Forelimb muscle (tissue), 1 donor: Measurements from ENCODE around the gene GIMAP2. TPM values are rescaled to one million over a fixed set of nuclear protein-coding genes. Genes with fewer than 3 reads are reported as not detected.

Source experiments
- DNase-seq: peaks from one replicate; pipeline ENCODE4 v3.0.0-alpha.2; 2013; ENCODE audit warnings: low read depth
- polyA plus RNA-seq: library from polyadenylated mRNA; unstranded; fragments of 120-200 nt; gene quantifications from one replicate; pipeline ENCODE4 v1.2.1, GENCODE V29; 2013; ENCODE audit not compliant: insufficient read length

GIMAP2 gene
- polyA plus RNA-seq, 1 donor, result 5.4 TPM

GRCh38 chr7:150733482-150734095 is 48.1 kb downstream of the GIMAP2 start:
- DNase-seq, result no peak

- DNase-seq, result no peak
These were observed 48.7 kb downstream of the GIMAP2 start for GRCh38 chr7:150734254-150734653.

- DNase-seq, result no peak
These were observed 50.3 kb downstream of the GIMAP2 start for GRCh38 chr7:150735596-150736358.

GRCh38 chr7:150736864-150737263 is 51.4 kb downstream of the GIMAP2 start:
- no peak for DNase-seq

GRCh38 chr7:150737265-150738055 is 52.0 kb downstream of the GIMAP2 start, which contains the start of gene GIMAP5:
TSS of gene GIMAP5 (plus strand) at chr7:150737418. CDS start at chr7:150740885, 3,467 bp downstream.
- DNase-seq, result no peak

- no peak for DNase-seq
These were observed 52.6 kb downstream of the GIMAP2 start for GRCh38 chr7:150738092-150738491.

GRCh38 chr7:150738591-150739001 is 53.1 kb downstream of the GIMAP2 start:
- DNase-seq, result no peak

- no peak for DNase-seq
These were observed 53.5 kb downstream of the GIMAP2 start for GRCh38 chr7:150739033-150739432.

- DNase-seq, result no peak
These were observed 54.5 kb downstream of the GIMAP2 start for GRCh38 chr7:150740053-150740452.

- no peak for DNase-seq
These were observed 56.9 kb downstream of the GIMAP2 start for GRCh38 chr7:150742286-150742968.

Other genes starting within 250 kb of the GIMAP2 start
- gene GIMAP8, start 235.1 kb upstream of the GIMAP2 start, polyA plus RNA-seq, result 6.1 TPM
- 9.3 TPM for gene GIMAP7, start 170.8 kb upstream of the GIMAP2 start, polyA plus RNA-seq
- 20.1 TPM for gene GIMAP4, start 118.3 kb upstream of the GIMAP2 start, polyA plus RNA-seq
- gene GIMAP6, start 53.3 kb upstream of the GIMAP2 start, polyA plus RNA-seq, result 14.0 TPM
- gene GIMAP1, start 30.9 kb downstream of the GIMAP2 start, polyA plus RNA-seq, result 2.4 TPM
- 7.7 TPM for gene GIMAP5, start 51.7 kb downstream of the GIMAP2 start, polyA plus RNA-seq
- gene TMEM176B, start 114.7 kb downstream of the GIMAP2 start, polyA plus RNA-seq, result 14.4 TPM
- gene TMEM176A, start 115.1 kb downstream of the GIMAP2 start, polyA plus RNA-seq, result 14.3 TPM
- not detected for gene AOC1, start 166.8 kb downstream of the GIMAP2 start, polyA plus RNA-seq